ENCODE data around the gene ZNF575.

GRCh38 chr19:43546581-43546980 lies 13.6 kb downstream of the ZNF575 start:
- TF ChIP-seq CTCF (conservative IDR thresholded peaks at IDR 0.05) = no peak
- TF ChIP-seq EZH2 (IDR thresholded peaks at IDR 0.05; ENCODE audit: low read depth) = no peak
